ENCODE results near the gene NPL. TPM values are rescaled to one million over a fixed set of nuclear protein-coding genes. Genes with fewer than 3 reads are reported as not detected.

Gene NPL
- total RNA-seq, 1 donor from 2014 or later = 4.3 TPM

DNA sequence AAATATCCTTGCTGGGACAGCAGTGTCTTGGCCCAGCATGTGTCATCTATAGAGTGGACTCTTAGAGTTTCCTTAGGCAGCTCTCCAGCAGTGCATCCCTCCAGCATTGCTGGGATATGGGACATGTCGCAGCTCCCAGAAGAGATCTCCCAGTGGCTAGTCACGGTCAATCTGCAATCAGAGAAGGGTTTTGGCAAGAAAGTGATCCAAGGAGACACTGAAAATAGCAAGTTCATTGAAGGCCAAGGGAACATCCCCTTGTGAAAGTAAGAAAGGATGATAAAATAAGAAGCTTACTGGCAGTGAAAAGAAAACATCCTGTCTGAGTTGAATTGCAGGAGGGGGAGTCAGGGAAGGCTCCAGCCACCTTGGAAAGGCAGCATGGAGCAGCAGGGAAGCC, 19.3 kb upstream of the NPL start:
- TF ChIP-seq, protein P1, sequence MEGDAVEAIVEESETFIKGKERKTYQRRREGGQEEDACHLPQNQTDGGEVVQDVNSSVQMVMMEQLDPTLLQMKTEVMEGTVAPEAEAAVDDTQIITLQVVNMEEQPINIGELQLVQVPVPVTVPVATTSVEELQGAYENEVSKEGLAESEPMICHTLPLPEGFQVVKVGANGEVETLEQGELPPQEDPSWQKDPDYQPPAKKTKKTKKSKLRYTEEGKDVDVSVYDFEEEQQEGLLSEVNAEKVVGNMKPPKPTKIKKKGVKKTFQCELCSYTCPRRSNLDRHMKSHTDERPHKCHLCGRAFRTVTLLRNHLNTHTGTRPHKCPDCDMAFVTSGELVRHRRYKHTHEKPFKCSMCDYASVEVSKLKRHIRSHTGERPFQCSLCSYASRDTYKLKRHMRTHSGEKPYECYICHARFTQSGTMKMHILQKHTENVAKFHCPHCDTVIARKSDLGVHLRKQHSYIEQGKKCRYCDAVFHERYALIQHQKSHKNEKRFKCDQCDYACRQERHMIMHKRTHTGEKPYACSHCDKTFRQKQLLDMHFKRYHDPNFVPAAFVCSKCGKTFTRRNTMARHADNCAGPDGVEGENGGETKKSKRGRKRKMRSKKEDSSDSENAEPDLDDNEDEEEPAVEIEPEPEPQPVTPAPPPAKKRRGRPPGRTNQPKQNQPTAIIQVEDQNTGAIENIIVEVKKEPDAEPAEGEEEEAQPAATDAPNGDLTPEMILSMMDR (IDR thresholded peaks at IDR 0.05) = no peak
- Mint-ChIP-seq H3K9me3 (ENCODE audit: low read depth) (no peaks in the 10 kb centered on the region), H3K4me3 (ENCODE audit: unreplicated experiment) (no peak overlapping the region), H3K27me3 (ENCODE audit: low read depth) (peaks cover 3% of the 10 kb centered on the region), H3K27ac (ENCODE audit: unreplicated experiment) (peak overlapping the region; percentile 73), H3K36me3 (ENCODE audit: low read depth) (no peaks in the 10 kb centered on the region), H3K4me1 (ENCODE audit: low read depth) (peaks cover 24% of the 10 kb centered on the region)
- DNase-seq (ENCODE audit: low spot score) = no peak

- no peaks in the 10 kb centered on the region for H3K36me3 Mint-ChIP-seq (ENCODE audit: low read depth)
- H3K27me3 Mint-ChIP-seq (ENCODE audit: low read depth) = peaks cover 3% of the 10 kb centered on the region
- H3K9me3 Mint-ChIP-seq (ENCODE audit: low read depth) = no peaks in the 10 kb centered on the region
- DNase-seq (ENCODE audit: low spot score) = no peak
- peaks cover 16% of the 10 kb centered on the region for H3K4me1 Mint-ChIP-seq (ENCODE audit: low read depth)
- TF ChIP-seq, protein P1 (IDR thresholded peaks at IDR 0.05) = peak; percentile 65
- H3K27ac Mint-ChIP-seq (ENCODE audit: unreplicated experiment) = peak overlapping the region; percentile 3
- no peak overlapping the region for H3K4me3 Mint-ChIP-seq (ENCODE audit: unreplicated experiment)
These were observed 18.2 kb upstream of the NPL start for GRCh38 chr1:182771187-182771984.

DNA sequence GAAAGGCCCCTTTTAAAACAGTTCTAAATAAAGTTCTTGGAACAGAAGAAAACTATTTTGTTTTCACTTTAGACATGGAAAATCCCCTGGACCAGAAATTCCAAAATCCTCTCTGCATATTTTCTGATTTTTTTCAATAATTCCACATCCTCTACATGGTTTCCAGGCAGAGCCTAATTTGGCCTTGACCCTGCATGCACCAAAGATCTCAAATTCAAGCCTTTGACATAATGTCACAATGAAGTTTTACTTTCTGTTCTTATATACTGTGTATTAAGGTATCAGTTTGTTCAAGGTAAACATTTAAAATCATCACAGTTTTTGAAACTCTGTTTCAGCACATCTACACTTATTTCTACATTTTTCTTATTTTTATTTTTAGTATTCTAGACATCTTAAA, 12.2 kb upstream of the NPL start:
- H3K9me3 Mint-ChIP-seq (ENCODE audit: low read depth) = no peaks in the 10 kb centered on the region
- no peaks in the 10 kb centered on the region for H3K36me3 Mint-ChIP-seq (ENCODE audit: low read depth)
- peaks cover 16% of the 10 kb centered on the region for H3K4me1 Mint-ChIP-seq (ENCODE audit: low read depth)
- peaks cover 3% of the 10 kb centered on the region for H3K27me3 Mint-ChIP-seq (ENCODE audit: low read depth)
- TF ChIP-seq, protein P1 (IDR thresholded peaks at IDR 0.05) = no peak
- DNase-seq (ENCODE audit: low spot score) = no peak
- H3K4me3 Mint-ChIP-seq (ENCODE audit: unreplicated experiment) = no peak overlapping the region
- H3K27ac Mint-ChIP-seq (ENCODE audit: unreplicated experiment) = peak overlapping the region; percentile 14

GRCh38 chr1:182778862-182779261, 10.7 kb upstream of the NPL start:
- Mint-ChIP-seq H3K27me3 (ENCODE audit: low read depth) (peaks cover 3% of the 10 kb centered on the region), H3K9me3 (ENCODE audit: low read depth) (no peaks in the 10 kb centered on the region), H3K27ac (ENCODE audit: unreplicated experiment) (no peak overlapping the region), H3K4me1 (ENCODE audit: low read depth) (peaks cover 24% of the 10 kb centered on the region), H3K36me3 (ENCODE audit: low read depth) (no peaks in the 10 kb centered on the region), H3K4me3 (ENCODE audit: unreplicated experiment) (no peak overlapping the region)
- TF ChIP-seq, protein P1 (IDR thresholded peaks at IDR 0.05) = no peak
- DNase-seq (ENCODE audit: low spot score) = no peak

DNA sequence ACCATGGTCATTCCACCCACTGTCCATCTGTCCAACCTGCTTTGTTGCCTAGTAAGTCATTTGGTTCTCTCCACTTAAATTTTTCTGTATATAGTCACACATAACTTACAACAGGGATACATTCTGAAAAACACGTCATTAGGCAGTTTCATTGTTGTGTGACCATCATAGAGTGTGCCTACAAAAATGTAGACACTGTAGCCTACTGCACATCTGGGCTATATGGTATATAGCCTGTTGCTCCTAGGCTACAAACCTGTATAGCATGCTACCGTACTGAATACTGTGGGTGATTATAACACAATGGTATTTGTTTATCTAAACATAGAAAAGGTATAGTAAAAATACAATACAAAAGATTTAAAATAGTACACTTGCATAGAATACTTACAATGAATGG, 10.0 kb upstream of the NPL start:
- no peak overlapping the region for H3K27ac Mint-ChIP-seq (ENCODE audit: unreplicated experiment)
- TF ChIP-seq, protein P1 (IDR thresholded peaks at IDR 0.05) = no peak
- peaks cover 24% of the 10 kb centered on the region for H3K4me1 Mint-ChIP-seq (ENCODE audit: low read depth)
- no peak overlapping the region for H3K4me3 Mint-ChIP-seq (ENCODE audit: unreplicated experiment)
- no peak for DNase-seq (ENCODE audit: low spot score)
- H3K9me3 Mint-ChIP-seq (ENCODE audit: low read depth) = no peaks in the 10 kb centered on the region
- H3K27me3 Mint-ChIP-seq (ENCODE audit: low read depth) = peaks cover 2% of the 10 kb centered on the region
- H3K36me3 Mint-ChIP-seq (ENCODE audit: low read depth) = no peaks in the 10 kb centered on the region
